ENCODE results near the gene S100A6. TPM values are rescaled to one million over a fixed set of nuclear protein-coding genes. Genes with fewer than 3 reads are reported as not detected.

The S100A6 gene
- total RNA-seq, 1 donor from 2014 or later: 754 TPM

- H3K27me3 ChIP-seq (ENCODE audit: control insufficient read depth, insufficient read depth, low read length): no peaks in the 10 kb centered on the region
- TF ChIP-seq CTCF (IDR thresholded peaks at IDR 0.05; ENCODE audit: insufficient read depth, low read length, poor library complexity, severe bottlenecking): no peak
- H3K36me3 ChIP-seq (ENCODE audit: control insufficient read depth, insufficient read depth, low read length): no peaks in the 10 kb centered on the region
- DNase-seq (ENCODE audit: low read depth): no peak
- no peak overlapping the region for H3K4me3 ChIP-seq (ENCODE audit: low read depth, low read length)
Observed at GRCh38 chr1:153519242-153519641, 16.5 kb downstream of the S100A6 start.

DNA sequence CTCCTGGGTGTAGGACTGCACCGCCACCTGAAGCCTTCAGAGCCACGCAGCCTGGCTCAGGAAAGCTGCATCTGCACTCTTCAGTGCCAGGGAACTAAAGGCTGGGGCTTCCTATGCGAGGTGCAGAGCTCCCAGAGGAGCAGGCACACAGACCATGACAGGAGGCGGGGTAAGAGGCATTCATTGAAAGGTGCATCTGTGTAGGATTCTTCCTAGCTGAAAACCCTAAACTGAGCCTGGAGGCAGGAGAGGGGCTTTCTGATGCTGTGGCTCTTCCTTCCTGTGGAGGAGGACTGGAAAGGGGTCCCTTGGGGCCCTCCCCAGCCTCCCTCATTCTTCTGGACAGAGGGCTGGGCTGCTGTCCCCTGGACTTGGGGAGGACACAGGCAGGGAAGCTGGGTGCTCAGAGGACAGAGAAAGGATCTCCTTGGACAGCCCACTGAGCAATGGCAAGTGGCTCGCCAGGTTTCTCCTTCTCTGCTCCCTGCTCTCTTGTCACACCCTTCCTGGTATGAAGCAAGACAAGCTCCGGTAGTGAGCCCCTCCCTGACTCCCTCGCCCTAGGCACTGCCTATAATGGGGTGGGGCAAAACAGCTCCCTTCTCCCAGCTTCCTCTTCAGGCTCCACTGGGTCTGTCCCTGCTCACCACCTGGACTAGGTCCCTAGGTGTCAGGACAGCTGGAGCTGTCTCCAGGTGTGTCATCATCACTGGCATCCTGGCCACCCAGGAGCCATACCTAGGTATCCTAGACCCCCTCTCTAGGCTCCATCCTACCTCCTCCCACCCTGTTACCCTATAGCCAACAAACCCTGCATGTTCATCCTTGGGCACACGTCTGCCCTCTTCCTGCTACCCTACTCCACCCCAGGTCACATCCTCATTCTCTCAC is 20.0 kb downstream of the S100A6 start:
- no peak for TF ChIP-seq CTCF (IDR thresholded peaks at IDR 0.05; ENCODE audit: insufficient read depth, low read length, poor library complexity, severe bottlenecking)
- H3K4me3 ChIP-seq (ENCODE audit: low read depth, low read length): no peak overlapping the region
- H3K27me3 ChIP-seq (ENCODE audit: control insufficient read depth, insufficient read depth, low read length): no peaks in the 10 kb centered on the region
- no peak for DNase-seq (ENCODE audit: low read depth)
- H3K36me3 ChIP-seq (ENCODE audit: control insufficient read depth, insufficient read depth, low read length): no peaks in the 10 kb centered on the region

GRCh38 chr1:153513666-153514065 is 22.1 kb downstream of the S100A6 start:
- TF ChIP-seq CTCF (IDR thresholded peaks at IDR 0.05; ENCODE audit: insufficient read depth, low read length, poor library complexity, severe bottlenecking): no peak
- no peak for DNase-seq (ENCODE audit: low read depth)
- H3K4me3 ChIP-seq (ENCODE audit: low read depth, low read length): no peak overlapping the region
- H3K27me3 ChIP-seq (ENCODE audit: control insufficient read depth, insufficient read depth, low read length): no peaks in the 10 kb centered on the region
- H3K36me3 ChIP-seq (ENCODE audit: control insufficient read depth, insufficient read depth, low read length): no peaks in the 10 kb centered on the region

GRCh38 chr1:153513023-153513422 is 22.8 kb downstream of the S100A6 start:
- Histone ChIP-seq H3K4me3 (ENCODE audit: low read depth, low read length) (no peak overlapping the region), H3K36me3 (ENCODE audit: control insufficient read depth, insufficient read depth, low read length) (no peaks in the 10 kb centered on the region), H3K27me3 (ENCODE audit: control insufficient read depth, insufficient read depth, low read length) (no peaks in the 10 kb centered on the region)
- no peak for TF ChIP-seq CTCF (IDR thresholded peaks at IDR 0.05; ENCODE audit: insufficient read depth, low read length, poor library complexity, severe bottlenecking)
- DNase-seq (ENCODE audit: low read depth): no peak

GRCh38 chr1:153510984-153511410 is 24.8 kb downstream of the S100A6 start:
- Histone ChIP-seq H3K4me3 (ENCODE audit: low read depth, low read length) (no peak overlapping the region), H3K27me3 (ENCODE audit: control insufficient read depth, insufficient read depth, low read length) (no peaks in the 10 kb centered on the region), H3K36me3 (ENCODE audit: control insufficient read depth, insufficient read depth, low read length) (no peaks in the 10 kb centered on the region)
- no peak for DNase-seq (ENCODE audit: low read depth)
- peak; percentile 97 for TF ChIP-seq CTCF (IDR thresholded peaks at IDR 0.05; ENCODE audit: insufficient read depth, low read length, poor library complexity, severe bottlenecking)

Measured in kidney epithelial cell (primary cell).